Measurements from ENCODE around the gene NID2. TPM values are rescaled to one million over a fixed set of nuclear protein-coding genes. Genes with fewer than 3 reads are reported as not detected.

NID2 gene
- total and polyA plus RNA-seq, 10 of the 15 experiments (the other 5 are each of a cell fraction or from before 2014, with no cell fraction given), result 0.04 to 0.49 (median 0.23) TPM; not detected in 3

- TF ChIP-seq NR2F1 (conservative IDR thresholded peaks at IDR 0.05) (0 out of 2 replicates have a peak, but pooled peaks have one; percentile 35), SMARCA5 (IDR thresholded peaks at IDR 0.05) (no peak)
- WGBS (ENCODE audit: insufficient coverage, insufficient replicate concordance, low lambda C conversion rate, missing lambda C conversion rate), result 63% methylated on average over 3 of the region's 3 CpGs
- Histone ChIP-seq H3K9ac (ENCODE audit: control insufficient read depth, insufficient read depth, low read length) (no peak overlapping the region), H3K9me3 (replicated peaks; ENCODE audit: control insufficient read depth, insufficient read depth, low read length) (no peaks in the 10 kb centered on the region), H2AFZ (ENCODE audit: control insufficient read depth, low read depth, low read length) (no peak overlapping the region), H3K4me2 (ENCODE audit: control insufficient read depth, insufficient read depth) (no peak overlapping the region), H3K36me3 (ENCODE audit: control insufficient read depth in 2 of 2, insufficient read depth in 2 of 2, low read length in 1 of 2) (no peaks in the 10 kb centered on the region), H3K4me3 (no peak overlapping the region), H3K4me1 (ENCODE audit: control insufficient read depth, insufficient read depth, low read length) (no peaks in the 10 kb centered on the region), H3K79me2 (ENCODE audit: control insufficient read depth, insufficient read depth, low read length) (no peaks in the 10 kb centered on the region), H4K20me1 (ENCODE audit: control insufficient read depth, insufficient read depth) (no peaks in the 10 kb centered on the region), H3K27ac (ENCODE audit: control insufficient read depth, insufficient read depth) (no peak overlapping the region), H3K27me3 (replicated peaks in 1 of 2; ENCODE audit: control insufficient read depth in 2 of 2, insufficient read depth in 2 of 2, low read length in 1 of 2) (peaks cover 0 to 1% of the 10 kb centered on the region in 2 experiments; a peak in 1 of 4 replicates)
- ATAC-seq (peak; percentile 41), DNase-seq (ENCODE audit: low read depth, low spot score) (no peak), FAIRE-seq (no peak)
- SMC1A ChIA-PET (ENCODE audit: uncharacterized antibody, unreplicated experiment), result interaction anchor here (1.5 kb wide), 1 partner anchor 12 kb away, joined by 4 read pairs; no protein-coding TSS in a partner anchor
- intact Hi-C loops (cut with micrococcal nuclease; ENCODE audit: unreplicated experiment) (no loop called here), in situ Hi-C loops (cut with MboI) (no loop called here)
- BruUV-seq (replicated peaks), result no TSS peak
- RAD21 ChIA-PET (ENCODE audit: unreplicated experiment), result no interaction called here
- POLR2A ChIA-PET, result no interaction called here
- CTCF ChIA-PET, result interaction anchor here (0.8 kb wide), 1 partner anchor 80 kb away, joined by 3 read pairs; no protein-coding TSS in a partner anchor
Observed at GRCh38 chr14:52051251-52051650, 17.6 kb downstream of the NID2 start.

- Histone ChIP-seq H4K20me1 (ENCODE audit: control insufficient read depth, insufficient read depth) (no peaks in the 10 kb centered on the region), H3K4me2 (ENCODE audit: control insufficient read depth, insufficient read depth) (no peak overlapping the region), H3K4me3 (no peak overlapping the region), H2AFZ (ENCODE audit: control insufficient read depth, low read depth, low read length) (no peak overlapping the region), H3K27ac (ENCODE audit: control insufficient read depth, insufficient read depth) (no peak overlapping the region), H3K9ac (ENCODE audit: control insufficient read depth, insufficient read depth, low read length) (no peak overlapping the region), H3K79me2 (ENCODE audit: control insufficient read depth, insufficient read depth, low read length) (no peaks in the 10 kb centered on the region), H3K27me3 (replicated peaks in 1 of 2; ENCODE audit: control insufficient read depth in 2 of 2, insufficient read depth in 2 of 2, low read length in 1 of 2) (peaks cover 0 to 1% of the 10 kb centered on the region in 2 experiments; a peak in 1 of 4 replicates), H3K4me1 (ENCODE audit: control insufficient read depth, insufficient read depth, low read length) (no peaks in the 10 kb centered on the region), H3K36me3 (ENCODE audit: control insufficient read depth in 2 of 2, insufficient read depth in 2 of 2, low read length in 1 of 2) (no peaks in the 10 kb centered on the region), H3K9me3 (replicated peaks; ENCODE audit: control insufficient read depth, insufficient read depth, low read length) (no peaks in the 10 kb centered on the region)
- in situ Hi-C loops (cut with MboI), result loop anchor here (10.0 kb wide), 1 partner anchor 225 kb away; no protein-coding TSS in a partner anchor
- RAD21 ChIA-PET (ENCODE audit: unreplicated experiment), result interaction anchor here (1.1 kb wide), 2 partner anchors 9 to 64 kb away, joined by 3 to 5 read pairs; no protein-coding TSS in a partner anchor
- CTCF ChIA-PET, result interaction anchor here (1.1 kb wide), 1 partner anchor 22 kb away, joined by 3 read pairs; no protein-coding TSS in a partner anchor
- FAIRE-seq (no peak), ATAC-seq (no peak), DNase-seq (ENCODE audit: low read depth, low spot score) (no peak)
- SMC1A ChIA-PET (ENCODE audit: uncharacterized antibody, unreplicated experiment), result interaction anchor here (0.8 kb wide), 1 partner anchor 43 kb away, joined by 3 read pairs; no protein-coding TSS in a partner anchor
- WGBS (ENCODE audit: insufficient coverage, insufficient replicate concordance, low lambda C conversion rate, missing lambda C conversion rate), result 55% methylated on average over 6 of the region's 6 CpGs
- intact Hi-C loops (cut with micrococcal nuclease; ENCODE audit: unreplicated experiment), result no loop called here
- POLR2A ChIA-PET, result no interaction called here
- no peak for TF ChIP-seq SUZ12 (IDR thresholded peaks at IDR 0.05; ENCODE audit: unreplicated experiment)
- TF ChIP-seq SREBF2 (IDR thresholded peaks at IDR 0.05; ENCODE audit: low read length), result no peak
- TF ChIP-seq TARDBP (IDR thresholded peaks at IDR 0.05; ENCODE audit: borderline replicate concordance), result no peak
- no peak for TF ChIP-seq NR2C2 (IDR thresholded peaks at IDR 0.05; ENCODE audit: borderline replicate concordance, control insufficient read depth, insufficient read length, low read depth)
- TF ChIP-seq STAT3 (IDR thresholded peaks at IDR 0.05; ENCODE audit: low read depth, low read length), result no peak
- no peak for TF ChIP-seq E2F8 (IDR thresholded peaks at IDR 0.05; ENCODE audit: low read depth, partially characterized antibody)
- no peak for TF ChIP-seq IKZF2 (IDR thresholded peaks at IDR 0.05)
- no peak for TF ChIP-seq YBX1 (IDR thresholded peaks at IDR 0.05)
- BruUV-seq (replicated peaks), result no TSS peak
Observed at GRCh38 chr14:52049721-52050588, 18.9 kb downstream of the NID2 start.

Data from GM12878 (cell line).